HS-5 (cell line): Measurements from ENCODE around the gene AP2A1.
A peak's percentile ranks its signal among the peaks of the same experiment; 100 is the strongest.

Experiments used
- DNase-seq: peaks from one replicate; pipeline ENCODE4 v3.0.0-alpha.2; 2012; ENCODE audit warnings: low read depth

The AP2A1 gene

GRCh38 chr19:49839713-49840112, 72.9 kb downstream of the AP2A1 start:
- DNase-seq: no peak

- DNase-seq: no peak
These were observed 73.5 kb downstream of the AP2A1 start for GRCh38 chr19:49840321-49840720.

DNA sequence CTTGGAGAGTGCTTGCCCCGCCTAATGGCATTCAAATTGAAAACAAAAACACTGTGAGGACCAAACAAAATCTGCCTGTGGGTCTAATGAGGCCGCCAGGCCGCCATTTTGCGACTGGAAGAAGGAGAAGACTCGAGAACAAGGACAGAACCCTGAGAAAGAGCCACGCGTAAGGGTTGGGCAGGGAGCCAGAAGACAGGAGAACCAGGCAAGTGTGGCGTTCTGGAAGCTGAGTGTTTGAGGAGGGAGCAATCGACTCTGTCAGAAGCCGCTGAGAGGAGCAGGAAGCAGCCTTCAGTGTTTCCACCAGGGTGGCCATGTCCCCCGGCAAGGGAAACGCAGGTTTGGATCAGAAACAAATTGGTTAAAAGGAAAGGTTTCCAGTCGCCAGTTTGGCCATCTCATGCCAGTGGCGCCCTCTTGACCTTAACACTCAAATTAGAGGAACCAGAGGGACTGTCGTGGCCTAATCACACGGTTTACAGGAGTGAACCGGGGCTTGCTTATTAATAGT, 74.0 kb downstream of the AP2A1 start:
- DNase-seq: no peak

- DNase-seq: no peak
These were observed 76.5 kb downstream of the AP2A1 start for GRCh38 chr19:49843265-49843664.

DNA sequence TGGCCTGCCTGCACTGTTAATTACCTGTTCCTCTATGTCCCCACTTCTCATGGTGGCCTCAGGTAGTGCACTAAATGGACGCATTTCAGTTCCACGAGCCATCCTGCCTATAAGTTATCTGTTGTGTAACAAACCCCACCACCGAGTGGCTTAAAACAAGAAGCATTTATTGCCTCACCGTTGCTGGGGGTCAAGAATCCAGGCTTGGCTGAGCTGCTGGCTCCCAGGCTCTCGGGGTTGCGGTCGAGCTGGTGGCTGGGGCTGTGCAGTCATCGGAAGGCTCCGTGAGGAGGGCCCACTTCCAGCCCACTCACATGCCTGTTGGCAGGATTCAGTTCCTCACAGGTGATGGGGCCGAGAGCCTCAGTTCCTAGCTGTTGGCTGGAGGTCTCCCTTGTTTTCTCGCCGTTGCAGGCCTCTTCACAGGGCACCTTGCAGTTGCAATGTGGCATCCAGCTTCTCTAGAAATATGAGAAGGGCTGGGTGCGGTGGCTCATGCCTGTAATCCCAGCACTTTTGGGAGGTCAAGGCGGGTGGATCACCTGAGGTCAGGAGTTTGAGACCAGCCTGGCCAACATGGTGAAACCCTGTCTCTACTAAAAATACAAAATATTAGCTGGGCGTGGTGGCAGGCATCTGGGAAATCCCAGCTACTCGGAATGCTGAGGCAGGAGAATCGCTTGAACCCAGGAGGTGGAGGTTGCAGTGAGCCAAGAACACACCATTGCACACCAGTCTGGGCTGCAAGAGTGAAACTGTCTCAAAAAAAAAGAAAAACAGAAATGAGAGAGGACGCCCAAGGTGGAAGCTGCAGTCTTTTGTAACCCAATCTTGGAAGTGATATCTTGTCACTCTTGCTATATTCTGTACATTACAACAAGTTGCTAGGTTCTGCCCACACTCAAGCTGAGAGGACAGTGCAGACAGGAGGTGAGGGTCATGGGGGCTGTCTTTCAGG, 77.6 kb downstream of the AP2A1 start:
- DNase-seq: no peak

GRCh38 chr19:49845414-49845813, 78.6 kb downstream of the AP2A1 start:
- no peak for DNase-seq

DNA sequence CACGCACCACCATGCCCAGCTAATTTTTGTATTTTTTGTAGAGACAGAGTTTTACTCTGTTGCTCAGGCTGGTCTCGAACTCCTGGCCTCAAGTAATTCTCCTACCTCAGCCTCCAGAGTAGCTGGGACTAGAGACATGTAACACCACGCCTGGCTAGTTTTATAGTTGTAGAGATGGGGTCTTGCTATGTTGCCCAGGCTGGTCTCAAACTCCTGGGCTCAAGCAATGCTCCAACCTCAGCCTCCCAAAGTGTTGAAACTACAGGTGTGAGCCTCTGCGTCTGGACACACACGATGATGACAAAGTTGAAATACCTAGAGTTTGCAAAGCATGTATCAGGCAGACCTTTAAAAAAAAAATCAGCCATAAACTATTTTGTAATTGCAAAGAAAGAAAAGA, 79.6 kb downstream of the AP2A1 start:
- DNase-seq: no peak

GRCh38 chr19:49847731-49848696, 81.2 kb downstream of the AP2A1 start:
- peak; percentile 75 for DNase-seq

DNA sequence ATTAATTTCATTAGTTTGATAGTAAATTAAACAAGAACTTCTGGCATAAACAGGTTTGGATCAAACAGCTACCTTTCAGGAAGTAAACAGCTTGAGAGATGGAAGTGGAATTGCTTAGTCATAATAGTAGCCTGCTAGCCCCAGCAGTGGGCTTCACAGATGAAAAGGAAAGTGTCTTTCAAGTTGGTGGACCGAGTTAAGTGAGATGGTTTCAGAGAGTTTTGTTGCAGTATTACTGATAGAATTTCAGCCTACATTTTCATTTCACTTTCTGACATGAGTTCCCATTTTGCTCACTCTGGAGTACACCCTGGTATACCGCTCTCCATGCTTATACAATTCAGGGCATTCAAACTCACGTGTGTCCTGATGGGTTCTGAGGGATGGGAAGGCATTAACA, 82.1 kb downstream of the AP2A1 start:
- DNase-seq: no peak

GRCh38 chr19:49849433-49850220, 82.8 kb downstream of the AP2A1 start:
- no peak for DNase-seq

DNA sequence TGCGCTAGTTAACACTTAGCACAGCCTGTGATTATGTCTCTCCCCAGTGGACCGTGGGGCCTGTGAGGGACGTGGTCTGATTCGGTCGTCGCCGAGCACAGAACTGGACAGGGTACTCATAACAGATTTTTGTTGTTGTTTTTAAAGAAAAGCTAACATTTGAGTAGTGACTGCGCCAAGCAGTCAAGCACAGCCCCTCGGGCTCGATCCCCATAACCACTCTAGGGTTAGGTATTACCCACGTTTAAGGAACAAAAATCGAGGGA, 83.4 kb downstream of the AP2A1 start:
- no peak for DNase-seq

DNA sequence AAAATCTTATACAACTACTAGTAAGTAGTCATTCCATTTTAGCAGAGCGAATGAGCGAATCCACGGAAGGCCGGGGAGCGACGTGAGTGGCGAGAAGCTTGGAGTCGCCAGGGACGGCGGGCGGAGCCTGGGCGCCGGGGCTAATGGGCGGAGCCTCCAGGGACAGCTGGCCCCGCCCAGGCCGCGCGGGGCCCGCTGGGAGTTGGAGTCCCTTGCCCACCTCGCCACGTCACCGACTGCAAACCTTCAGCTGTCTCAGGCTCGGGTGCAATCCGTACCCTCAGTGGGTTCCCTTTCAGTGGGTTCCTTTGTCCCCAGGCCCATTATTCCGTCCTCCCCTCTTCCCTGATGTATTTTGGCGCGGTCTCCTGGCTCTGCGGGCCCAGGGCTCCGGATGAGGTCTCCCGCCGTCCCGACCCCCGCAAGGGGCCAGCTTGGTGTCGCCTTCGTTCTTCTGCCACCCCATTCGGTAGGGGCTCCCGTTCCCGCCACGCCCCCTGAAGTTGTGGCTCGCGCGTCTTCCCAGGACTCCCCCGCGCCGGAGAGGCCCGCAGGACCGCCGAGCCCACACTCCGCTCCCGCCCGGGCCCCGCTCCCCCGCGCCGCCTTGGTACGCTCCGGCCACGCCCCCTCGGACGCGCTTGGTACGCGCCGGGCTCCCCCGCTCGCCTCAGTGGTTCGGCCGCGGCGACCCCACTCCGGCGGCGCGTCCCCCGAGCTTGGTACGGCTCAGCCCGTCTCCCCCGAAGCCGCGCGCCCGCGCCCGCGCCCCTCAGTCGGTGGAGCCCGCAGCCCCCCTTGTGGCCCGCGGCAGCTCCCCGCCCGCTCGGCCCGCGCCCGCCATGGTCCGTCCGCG, 83.9 kb downstream of the AP2A1 start, which contains the start of gene PTOV1:
TSS of gene PTOV1 (plus strand) at position 673 of the 856 bp plus-strand sequence.
- peak; percentile 47 for DNase-seq

- no peak for DNase-seq
These were observed 84.9 kb downstream of the AP2A1 start for GRCh38 chr19:49851456-49852259.

DNA sequence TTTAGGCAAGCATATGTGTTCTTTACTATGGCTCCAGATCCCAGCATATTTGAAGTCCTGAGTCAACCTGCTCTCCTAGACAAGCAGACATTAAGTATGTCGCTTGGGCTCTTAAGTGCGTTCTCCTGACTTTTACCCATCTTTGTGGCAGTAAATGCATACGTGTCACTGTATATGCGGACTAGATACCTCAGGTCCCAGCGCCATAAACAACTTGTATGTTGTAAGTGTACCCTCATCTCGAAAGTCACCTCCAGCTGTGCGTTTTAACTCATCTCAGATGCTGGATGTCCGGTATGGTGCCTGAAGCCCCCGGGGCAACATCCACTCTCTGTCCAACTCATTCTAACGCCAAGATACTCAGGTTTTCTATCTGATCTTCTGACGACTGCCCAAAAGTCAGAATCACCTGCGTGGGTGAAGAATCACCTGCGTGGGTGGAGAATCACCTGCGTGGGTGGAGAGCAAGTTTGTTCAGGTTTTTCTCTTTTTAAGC, 85.9 kb downstream of the AP2A1 start:
- DNase-seq: no peak

- no peak for DNase-seq
These were observed 87.1 kb downstream of the AP2A1 start for GRCh38 chr19:49853852-49854377.

DNA sequence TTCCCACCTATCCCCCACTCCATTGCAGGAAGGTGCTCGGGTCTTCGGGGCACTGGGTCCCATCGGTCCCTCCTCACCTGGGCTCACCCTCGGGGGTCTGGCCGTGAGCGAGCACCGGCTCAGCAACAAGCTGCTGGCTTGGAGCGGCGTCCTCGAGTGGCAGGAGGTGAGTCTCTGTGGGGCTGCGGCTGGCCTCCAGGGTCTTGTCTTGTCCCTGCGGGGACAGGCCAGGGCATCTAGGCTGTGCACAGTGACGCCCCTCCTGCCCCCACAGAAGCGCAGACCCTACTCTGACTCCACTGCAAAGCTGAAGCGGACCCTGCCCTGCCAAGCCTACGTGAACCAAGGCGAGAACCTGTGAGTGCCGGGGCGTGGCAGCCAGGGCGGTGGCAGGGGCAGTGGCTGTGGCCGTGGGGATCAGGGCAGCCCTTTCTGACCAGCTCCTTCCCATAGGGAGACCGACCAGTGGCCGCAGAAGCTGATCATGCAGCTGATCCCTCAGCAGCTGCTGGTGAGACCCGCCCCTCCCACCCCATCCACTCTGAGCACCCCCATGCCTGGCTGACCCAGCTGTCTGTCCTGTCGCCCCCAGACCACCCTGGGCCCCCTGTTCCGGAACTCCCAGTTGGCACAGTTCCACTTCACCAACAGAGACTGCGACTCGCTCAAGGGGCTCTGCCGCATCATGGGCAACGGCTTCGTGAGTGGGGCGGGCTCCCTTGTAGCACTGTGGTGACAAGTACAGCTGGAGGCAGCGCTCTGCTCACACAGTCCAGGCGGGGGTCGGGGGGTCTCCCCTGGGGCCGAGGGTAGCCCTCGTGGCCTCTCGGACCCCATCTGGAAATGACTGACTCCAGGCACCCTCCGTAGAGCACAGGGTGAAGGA, 87.8 kb downstream of the AP2A1 start:
- DNase-seq: no peak

DNA sequence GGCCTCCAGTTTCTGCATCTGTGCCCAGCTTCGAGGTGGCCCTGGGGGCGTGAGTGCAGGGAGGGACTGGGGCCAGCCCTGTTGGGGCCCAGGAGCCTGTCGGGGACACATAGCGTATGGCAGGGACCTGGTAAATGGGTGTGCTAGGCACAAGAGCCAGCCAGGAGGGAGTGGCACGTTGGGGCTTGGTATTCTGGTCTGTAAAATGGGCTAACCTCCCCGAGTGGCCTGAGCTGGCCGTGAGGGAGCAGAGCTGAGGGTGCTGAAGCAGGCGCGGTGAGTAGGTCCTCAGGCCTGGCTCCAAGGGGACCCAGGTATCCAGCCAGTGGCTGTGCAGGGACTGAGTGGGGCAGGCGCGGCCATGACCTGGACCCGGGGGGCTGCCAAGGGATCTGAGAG, 88.5 kb downstream of the AP2A1 start:
- no peak for DNase-seq
